CD4-positive, alpha-beta T cell (primary cell): ENCODE data around the gene BEND6. TPM values are rescaled to one million over a fixed set of nuclear protein-coding genes. Genes with fewer than 3 reads are reported as not detected.

Experiments
- ATAC-seq: fragments of 200-7000 bp; cut with Tn5 transposase; one replicate; pipeline ENCODE4 v1.10.0; 2022; ENCODE audit warnings: mild to moderate bottlenecking; ENCODE audit not compliant: poor library complexity
- CTCF ChIA-PET: fragments of 350-600 bp; sonication (Branson Sonifier 250); formaldehyde crosslinking; loops from one replicate; lab custom pipeline; 2021; ENCODE audit warnings: antibody characterized with exemption, inconsistent platforms; lab: Charles Lee
- POLR2A ChIA-PET: fragments of 350-600 bp; sonication (Branson Sonifier 250); formaldehyde crosslinking; loops from one replicate; lab custom pipeline; 2021; ENCODE audit warnings: antibody characterized with exemption, inconsistent platforms; lab: Charles Lee
- DNase-seq, 14 experiments: peaks; one replicate each; pipeline ENCODE4 v3.0.0-alpha.2; 2013 to 2020; ENCODE audit warnings: mixed read lengths in 2 of 14
- H3K27ac ChIP-seq, 2 donors: one replicate each; pipeline versions ENCODE4 v1.5.1 to v1.7.0; 2013; ENCODE audit warnings: low read length in 2 of 2, low read depth in 1 of 2, mild to moderate bottlenecking in 1 of 2
- H3K27me3 ChIP-seq, 2 experiments: 1 replicate in 1 of 2; 2 replicates in 1 of 2; pipeline versions ENCODE4 v1.6.1 to v1.7.0; 2013; ENCODE audit warnings: low read length in 2 of 2, control low read depth in 1 of 2, mild to moderate bottlenecking in 1 of 2, moderate library complexity in 1 of 2; ENCODE audit not compliant: insufficient read depth in 2 of 2, control insufficient read depth in 1 of 2
- H3K36me3 ChIP-seq: one replicate; pipeline ENCODE4 v1.6.1; 2013; ENCODE audit warnings: low read length, control low read depth; ENCODE audit not compliant: insufficient read depth
- H3K4me1 ChIP-seq: one replicate; pipeline ENCODE4 v1.6.1; 2013; ENCODE audit warnings: low read length, control low read depth; ENCODE audit not compliant: insufficient read depth
- H3K4me3 ChIP-seq: one replicate; pipeline ENCODE4 v1.5.1; 2013; ENCODE audit warnings: mild to moderate bottlenecking, low read length, moderate library complexity
- H3K9me3 ChIP-seq, 2 experiments: 1 replicate in 1 of 2; 2 replicates in 1 of 2; pipeline versions ENCODE4 v1.6.1 to v1.7.0; 2013; ENCODE audit warnings: low read length in 2 of 2, mild to moderate bottlenecking in 2 of 2, control low read depth in 1 of 2, moderate library complexity in 1 of 2; ENCODE audit not compliant: control insufficient read depth in 1 of 2, insufficient read depth in 1 of 2
- H3K27ac Mint-ChIP-seq: one replicate; pipeline ENCODE4 v1.8.0; 2020; ENCODE audit warnings: mixed read lengths
- H3K27me3 Mint-ChIP-seq: one replicate; pipeline ENCODE4 v1.8.0; 2021; ENCODE audit warnings: mixed read lengths
- H3K36me3 Mint-ChIP-seq: one replicate; pipeline ENCODE4 v1.8.0; 2021; ENCODE audit warnings: low read depth, mixed read lengths
- H3K4me1 Mint-ChIP-seq: one replicate; pipeline ENCODE4 v1.8.0; 2021; ENCODE audit warnings: low read depth, mixed read lengths
- H3K4me3 Mint-ChIP-seq: one replicate; pipeline ENCODE4 v1.8.0; 2020; ENCODE audit warnings: mild to moderate bottlenecking, mixed read lengths
- H3K9me3 Mint-ChIP-seq: one replicate; pipeline ENCODE4 v1.8.0; 2020; ENCODE audit warnings: mixed read lengths
- intact Hi-C, 2 experiments: fragments of 100-400 bp; cut with DNase I in 1 of 2; cut with micrococcal nuclease in 1 of 2; formaldehyde crosslinking; loops; one replicate each; pipeline versions ENCODE4 v1.15.1 to v1.9.0; 2023 to 2025; cut with DNase I, micrococcal nuclease
- total RNA-seq, 174 experiments: library from RNA in 2 of 174; stranded (reverse) in 2 of 174; gene quantifications; one replicate each; pipeline ENCODE4 v1.2.3 and lab custom pipeline; 2021 to 2026
- TF ChIP-seq, protein P1 (sequence below): fragments of 200-600 bp; IDR thresholded peaks from one replicate; pipeline ENCODE4 v1.8.0; 2022; ENCODE audit warnings: antibody characterized with exemption, mild to moderate bottlenecking

The BEND6 gene
- total RNA-seq, 2 experiments from 2014 or later = not detected

DNA sequence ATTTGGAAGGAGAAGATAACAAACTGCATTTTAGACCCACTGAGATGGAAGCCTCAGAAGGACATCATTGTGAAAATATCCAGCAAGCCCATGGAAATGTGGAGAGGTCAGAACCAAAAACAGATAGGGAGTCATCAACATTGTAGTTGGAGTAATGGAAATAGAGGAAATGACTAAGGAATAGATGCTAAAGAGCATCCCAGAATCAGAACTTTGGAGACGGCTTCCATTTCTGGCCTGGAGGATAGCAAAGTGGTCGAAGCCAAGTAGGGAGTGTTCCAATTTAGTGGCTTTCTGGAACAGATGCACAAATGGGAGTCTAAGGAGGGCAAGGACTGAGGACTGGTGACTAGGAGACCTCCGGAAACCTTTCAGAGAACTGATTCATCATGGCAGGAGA is 3.6 kb downstream of the BEND6 start:
- peaks cover 56% of the 10 kb centered on the region for H3K27me3 Mint-ChIP-seq
- POLR2A ChIA-PET = no interaction called here

DNA sequence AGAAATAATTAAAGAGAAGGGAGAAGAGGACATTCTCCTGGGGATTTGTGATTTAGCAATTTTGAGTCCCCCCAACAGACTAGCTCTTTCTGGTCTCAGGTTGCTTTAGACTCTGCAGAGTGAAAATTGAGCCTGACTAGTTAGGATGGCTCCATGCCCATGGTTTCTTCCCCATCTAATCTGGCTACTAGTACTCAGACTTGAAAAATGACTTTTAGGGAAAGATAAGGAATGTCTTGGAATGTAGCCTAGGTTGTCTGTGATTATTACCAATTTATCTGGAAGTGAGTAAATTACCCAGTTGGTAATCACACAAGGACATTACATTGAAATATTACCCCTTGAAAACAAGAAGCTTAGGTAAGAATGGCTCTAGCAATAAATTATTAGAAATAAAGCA is 4.2 kb downstream of the BEND6 start:
- no peak overlapping the region for H3K27ac Mint-ChIP-seq
- CTCF ChIA-PET = no interaction called here
- intact Hi-C loops = no loop called here

More for the DNA sequence above, 3.6 kb downstream of the BEND6 start:
- Mint-ChIP-seq H3K27ac (no peak overlapping the region), H3K4me3 (no peak overlapping the region), H3K9me3 (no peaks in the 10 kb centered on the region), H3K4me1 (peaks cover 16% of the 10 kb centered on the region), H3K36me3 (no peaks in the 10 kb centered on the region)
- TF ChIP-seq, protein P1, sequence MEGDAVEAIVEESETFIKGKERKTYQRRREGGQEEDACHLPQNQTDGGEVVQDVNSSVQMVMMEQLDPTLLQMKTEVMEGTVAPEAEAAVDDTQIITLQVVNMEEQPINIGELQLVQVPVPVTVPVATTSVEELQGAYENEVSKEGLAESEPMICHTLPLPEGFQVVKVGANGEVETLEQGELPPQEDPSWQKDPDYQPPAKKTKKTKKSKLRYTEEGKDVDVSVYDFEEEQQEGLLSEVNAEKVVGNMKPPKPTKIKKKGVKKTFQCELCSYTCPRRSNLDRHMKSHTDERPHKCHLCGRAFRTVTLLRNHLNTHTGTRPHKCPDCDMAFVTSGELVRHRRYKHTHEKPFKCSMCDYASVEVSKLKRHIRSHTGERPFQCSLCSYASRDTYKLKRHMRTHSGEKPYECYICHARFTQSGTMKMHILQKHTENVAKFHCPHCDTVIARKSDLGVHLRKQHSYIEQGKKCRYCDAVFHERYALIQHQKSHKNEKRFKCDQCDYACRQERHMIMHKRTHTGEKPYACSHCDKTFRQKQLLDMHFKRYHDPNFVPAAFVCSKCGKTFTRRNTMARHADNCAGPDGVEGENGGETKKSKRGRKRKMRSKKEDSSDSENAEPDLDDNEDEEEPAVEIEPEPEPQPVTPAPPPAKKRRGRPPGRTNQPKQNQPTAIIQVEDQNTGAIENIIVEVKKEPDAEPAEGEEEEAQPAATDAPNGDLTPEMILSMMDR = no peak
- Histone ChIP-seq H3K36me3 (no peaks in the 10 kb centered on the region), H3K9me3 (peaks cover 0 to 9% of the 10 kb centered on the region in 2 experiments), H3K27me3 (peaks cover 36 to 44% of the 10 kb centered on the region in 2 experiments), H3K27ac (no peak overlapping the region), H3K4me1 (peaks cover 20% of the 10 kb centered on the region), H3K4me3 (no peak overlapping the region)
- CTCF ChIA-PET = no interaction called here
- intact Hi-C loops = no loop called here
- ATAC-seq (no peak), DNase-seq (no peak)

DNA sequence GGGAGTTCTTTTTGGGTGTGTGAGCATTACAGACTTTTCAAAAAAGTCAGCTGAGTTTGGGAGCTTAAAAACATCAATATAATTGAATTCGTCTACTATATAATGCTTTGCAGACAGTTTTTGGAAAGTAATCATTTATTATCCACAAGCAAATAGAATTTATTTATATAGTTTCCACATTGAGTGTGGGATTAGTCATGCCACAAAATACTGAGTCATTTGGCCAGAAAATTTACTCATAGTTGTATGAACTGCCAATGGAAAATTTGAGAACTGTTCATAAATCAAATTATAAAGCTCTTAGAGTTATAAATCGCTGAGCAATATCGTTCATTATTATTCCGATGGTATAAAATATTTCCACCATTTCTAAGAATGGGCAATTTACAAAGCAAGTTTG is 5.0 kb downstream of the BEND6 start:
- TF ChIP-seq, protein P1 = no peak
- H3K27me3 ChIP-seq = peaks cover 28 to 41% of the 10 kb centered on the region in 2 experiments
- ATAC-seq (no peak), DNase-seq (no peak)
- peaks cover 10% of the 10 kb centered on the region for H3K4me1 ChIP-seq
- Mint-ChIP-seq H3K9me3 (no peaks in the 10 kb centered on the region), H3K4me1 (peaks cover 6% of the 10 kb centered on the region), H3K4me3 (no peak overlapping the region), H3K27me3 (peaks cover 45% of the 10 kb centered on the region), H3K36me3 (no peaks in the 10 kb centered on the region), H3K27ac (no peak overlapping the region)
- intact Hi-C loops = no loop called here
- CTCF ChIA-PET = no interaction called here
- POLR2A ChIA-PET = no interaction called here
- peaks cover 0 to 3% of the 10 kb centered on the region in 2 experiments for H3K9me3 ChIP-seq
- H3K4me3 ChIP-seq = no peak overlapping the region
- no peak overlapping the region for H3K27ac ChIP-seq
- H3K36me3 ChIP-seq = no peaks in the 10 kb centered on the region

More for the DNA sequence above, 4.2 kb downstream of the BEND6 start:
- Mint-ChIP-seq H3K4me3 (no peak overlapping the region), H3K27me3 (peaks cover 50% of the 10 kb centered on the region), H3K36me3 (no peaks in the 10 kb centered on the region), H3K9me3 (no peaks in the 10 kb centered on the region), H3K4me1 (peaks cover 10% of the 10 kb centered on the region)
- ATAC-seq = no peak
- peaks cover 0 to 6% of the 10 kb centered on the region in 2 experiments for H3K9me3 ChIP-seq
- H3K27me3 ChIP-seq = peaks cover 30 to 38% of the 10 kb centered on the region in 2 experiments
- TF ChIP-seq, protein P1 = no peak
- no peak for DNase-seq
- peaks cover 14% of the 10 kb centered on the region for H3K4me1 ChIP-seq
- no peak overlapping the region for H3K4me3 ChIP-seq
- H3K36me3 ChIP-seq = no peaks in the 10 kb centered on the region
- POLR2A ChIA-PET = no interaction called here
- H3K27ac ChIP-seq = no peak overlapping the region
